SK-N-SH (cell line): ENCODE results near the gene RIPOR2.

Experiments
- CHD2 ChIP-seq: fragments of 150-350 bp; IDR thresholded peaks from 2 replicates; pipeline ENCODE4 v1.6.1; 2018; ENCODE audit warnings: low read length; ENCODE audit not compliant: partially characterized antibody
- FOSL2 ChIP-seq: IDR thresholded peaks from 2 replicates; pipeline ENCODE4 v1.4.0; 2012; ENCODE audit warnings: low read depth, mild to moderate bottlenecking, moderate library complexity, borderline replicate concordance
- FOXM1 ChIP-seq: IDR thresholded peaks from 2 replicates; pipeline ENCODE4 v1.4.0; 2012; ENCODE audit warnings: low read depth, mild to moderate bottlenecking
- POLR2AphosphoS5 ChIP-seq: IDR thresholded peaks from 2 replicates; pipeline ENCODE4 v1.6.1; 2012; ENCODE audit warnings: low read depth, low read length
- RAD21 ChIP-seq: IDR thresholded peaks from 2 replicates; pipeline ENCODE4 v1.6.1; 2012; ENCODE audit warnings: mild to moderate bottlenecking, low read length
- RFX5 ChIP-seq: IDR thresholded peaks from 2 replicates; pipeline ENCODE4 v1.6.1; 2012; ENCODE audit warnings: mild to moderate bottlenecking, improper control_type of control experiment, low read length
- RXRA ChIP-seq: IDR thresholded peaks from 2 replicates; pipeline ENCODE4 v1.4.0; 2012; ENCODE audit warnings: low read depth, mild to moderate bottlenecking, borderline replicate concordance
- TAF1 ChIP-seq: IDR thresholded peaks from 2 replicates; pipeline ENCODE4 v1.6.1; 2012; ENCODE audit warnings: low read depth, mild to moderate bottlenecking, low read length, moderate library complexity, borderline replicate concordance
- TF ChIP-seq, protein P1 (sequence below): fragments of 200-600 bp; sonication (generic); IDR thresholded peaks from 2 replicates; pipeline ENCODE4 v1.6.1; 2017; ENCODE audit warnings: antibody characterized with exemption, mild to moderate bottlenecking, moderate library complexity
- TF ChIP-seq, protein P2 (sequence below): IDR thresholded peaks from 2 replicates; pipeline ENCODE4 v1.6.1; 2012; ENCODE audit warnings: mild to moderate bottlenecking, low read depth, low read length, moderate library complexity
- TF ChIP-seq, protein P3 (sequence below): IDR thresholded peaks from 2 replicates; pipeline ENCODE4; 2012
- TF ChIP-seq, protein P4 (sequence below): IDR thresholded peaks from 2 replicates; pipeline ENCODE4 v1.4.0; 2012; ENCODE audit warnings: low read depth, borderline replicate concordance

DNA sequence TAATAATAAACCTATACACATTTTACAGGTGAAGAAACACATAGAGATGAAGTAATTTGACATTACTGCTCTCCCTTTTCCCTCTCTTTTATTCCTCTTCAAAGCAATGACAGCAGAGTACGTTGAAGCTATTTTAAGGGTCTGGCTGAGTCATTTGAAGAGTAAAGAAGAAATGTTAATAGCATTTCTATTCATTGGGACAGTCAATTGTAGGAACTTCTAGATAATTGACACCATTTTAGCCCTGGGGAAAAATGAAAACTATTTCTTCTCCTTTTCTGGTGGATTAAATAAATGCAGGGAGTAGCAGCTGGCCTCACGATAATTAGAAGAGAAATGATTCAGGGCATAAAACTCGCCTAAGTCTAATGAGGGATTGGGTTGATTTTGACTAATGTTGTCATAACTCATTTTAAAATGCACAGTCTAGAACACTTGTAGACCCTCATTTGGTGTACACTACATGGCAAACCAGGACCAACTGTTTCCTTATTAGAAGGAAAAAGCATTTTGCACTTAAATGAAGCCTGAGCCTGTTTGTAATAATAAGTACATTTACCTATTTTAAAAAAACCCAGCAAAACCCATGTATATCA lies 48.1 kb downstream of the RIPOR2 start:
- TF ChIP-seq, protein P1, sequence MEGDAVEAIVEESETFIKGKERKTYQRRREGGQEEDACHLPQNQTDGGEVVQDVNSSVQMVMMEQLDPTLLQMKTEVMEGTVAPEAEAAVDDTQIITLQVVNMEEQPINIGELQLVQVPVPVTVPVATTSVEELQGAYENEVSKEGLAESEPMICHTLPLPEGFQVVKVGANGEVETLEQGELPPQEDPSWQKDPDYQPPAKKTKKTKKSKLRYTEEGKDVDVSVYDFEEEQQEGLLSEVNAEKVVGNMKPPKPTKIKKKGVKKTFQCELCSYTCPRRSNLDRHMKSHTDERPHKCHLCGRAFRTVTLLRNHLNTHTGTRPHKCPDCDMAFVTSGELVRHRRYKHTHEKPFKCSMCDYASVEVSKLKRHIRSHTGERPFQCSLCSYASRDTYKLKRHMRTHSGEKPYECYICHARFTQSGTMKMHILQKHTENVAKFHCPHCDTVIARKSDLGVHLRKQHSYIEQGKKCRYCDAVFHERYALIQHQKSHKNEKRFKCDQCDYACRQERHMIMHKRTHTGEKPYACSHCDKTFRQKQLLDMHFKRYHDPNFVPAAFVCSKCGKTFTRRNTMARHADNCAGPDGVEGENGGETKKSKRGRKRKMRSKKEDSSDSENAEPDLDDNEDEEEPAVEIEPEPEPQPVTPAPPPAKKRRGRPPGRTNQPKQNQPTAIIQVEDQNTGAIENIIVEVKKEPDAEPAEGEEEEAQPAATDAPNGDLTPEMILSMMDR, result no peak
- TF ChIP-seq, protein P2, sequence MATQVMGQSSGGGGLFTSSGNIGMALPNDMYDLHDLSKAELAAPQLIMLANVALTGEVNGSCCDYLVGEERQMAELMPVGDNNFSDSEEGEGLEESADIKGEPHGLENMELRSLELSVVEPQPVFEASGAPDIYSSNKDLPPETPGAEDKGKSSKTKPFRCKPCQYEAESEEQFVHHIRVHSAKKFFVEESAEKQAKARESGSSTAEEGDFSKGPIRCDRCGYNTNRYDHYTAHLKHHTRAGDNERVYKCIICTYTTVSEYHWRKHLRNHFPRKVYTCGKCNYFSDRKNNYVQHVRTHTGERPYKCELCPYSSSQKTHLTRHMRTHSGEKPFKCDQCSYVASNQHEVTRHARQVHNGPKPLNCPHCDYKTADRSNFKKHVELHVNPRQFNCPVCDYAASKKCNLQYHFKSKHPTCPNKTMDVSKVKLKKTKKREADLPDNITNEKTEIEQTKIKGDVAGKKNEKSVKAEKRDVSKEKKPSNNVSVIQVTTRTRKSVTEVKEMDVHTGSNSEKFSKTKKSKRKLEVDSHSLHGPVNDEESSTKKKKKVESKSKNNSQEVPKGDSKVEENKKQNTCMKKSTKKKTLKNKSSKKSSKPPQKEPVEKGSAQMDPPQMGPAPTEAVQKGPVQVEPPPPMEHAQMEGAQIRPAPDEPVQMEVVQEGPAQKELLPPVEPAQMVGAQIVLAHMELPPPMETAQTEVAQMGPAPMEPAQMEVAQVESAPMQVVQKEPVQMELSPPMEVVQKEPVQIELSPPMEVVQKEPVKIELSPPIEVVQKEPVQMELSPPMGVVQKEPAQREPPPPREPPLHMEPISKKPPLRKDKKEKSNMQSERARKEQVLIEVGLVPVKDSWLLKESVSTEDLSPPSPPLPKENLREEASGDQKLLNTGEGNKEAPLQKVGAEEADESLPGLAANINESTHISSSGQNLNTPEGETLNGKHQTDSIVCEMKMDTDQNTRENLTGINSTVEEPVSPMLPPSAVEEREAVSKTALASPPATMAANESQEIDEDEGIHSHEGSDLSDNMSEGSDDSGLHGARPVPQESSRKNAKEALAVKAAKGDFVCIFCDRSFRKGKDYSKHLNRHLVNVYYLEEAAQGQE, result no peak
- TF ChIP-seq, protein P3, sequence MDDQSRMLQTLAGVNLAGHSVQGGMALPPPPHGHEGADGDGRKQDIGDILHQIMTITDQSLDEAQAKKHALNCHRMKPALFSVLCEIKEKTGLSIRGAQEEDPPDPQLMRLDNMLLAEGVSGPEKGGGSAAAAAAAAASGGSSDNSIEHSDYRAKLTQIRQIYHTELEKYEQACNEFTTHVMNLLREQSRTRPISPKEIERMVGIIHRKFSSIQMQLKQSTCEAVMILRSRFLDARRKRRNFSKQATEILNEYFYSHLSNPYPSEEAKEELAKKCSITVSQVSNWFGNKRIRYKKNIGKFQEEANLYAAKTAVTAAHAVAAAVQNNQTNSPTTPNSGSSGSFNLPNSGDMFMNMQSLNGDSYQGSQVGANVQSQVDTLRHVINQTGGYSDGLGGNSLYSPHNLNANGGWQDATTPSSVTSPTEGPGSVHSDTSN, result no peak
- TF ChIP-seq, protein P4, sequence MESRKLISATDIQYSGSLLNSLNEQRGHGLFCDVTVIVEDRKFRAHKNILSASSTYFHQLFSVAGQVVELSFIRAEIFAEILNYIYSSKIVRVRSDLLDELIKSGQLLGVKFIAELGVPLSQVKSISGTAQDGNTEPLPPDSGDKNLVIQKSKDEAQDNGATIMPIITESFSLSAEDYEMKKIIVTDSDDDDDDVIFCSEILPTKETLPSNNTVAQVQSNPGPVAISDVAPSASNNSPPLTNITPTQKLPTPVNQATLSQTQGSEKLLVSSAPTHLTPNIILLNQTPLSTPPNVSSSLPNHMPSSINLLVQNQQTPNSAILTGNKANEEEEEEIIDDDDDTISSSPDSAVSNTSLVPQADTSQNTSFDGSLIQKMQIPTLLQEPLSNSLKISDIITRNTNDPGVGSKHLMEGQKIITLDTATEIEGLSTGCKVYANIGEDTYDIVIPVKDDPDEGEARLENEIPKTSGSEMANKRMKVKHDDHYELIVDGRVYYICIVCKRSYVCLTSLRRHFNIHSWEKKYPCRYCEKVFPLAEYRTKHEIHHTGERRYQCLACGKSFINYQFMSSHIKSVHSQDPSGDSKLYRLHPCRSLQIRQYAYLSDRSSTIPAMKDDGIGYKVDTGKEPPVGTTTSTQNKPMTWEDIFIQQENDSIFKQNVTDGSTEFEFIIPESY, result no peak
- TF ChIP-seq CHD2 (no peak), RAD21 (no peak), POLR2AphosphoS5 (no peak), FOXM1 (no peak), FOSL2 (no peak), RXRA (no peak), RFX5 (no peak), TAF1 (no peak)
